Dermis blood vessel endothelial cell (primary cell): ENCODE results near the gene MCTP1. TPM values are rescaled to one million over a fixed set of nuclear protein-coding genes. Genes with fewer than 3 reads are reported as not detected.
A peak's percentile ranks its signal among the peaks of the same experiment; 100 is the strongest.

Experiments used
- DNase-seq: peaks from one replicate; pipeline ENCODE4 v3.0.0; 2010
- total RNA-seq: library from RNA; depleted of rRNA; stranded (reverse); fragments of >200 nt; gene quantifications from 2 replicates; pipeline ENCODE4 v1.2.3, GENCODE V29; 2014

MCTP1 gene
- total RNA-seq, 1 donor from 2014 or later, result 255 TPM

DNA sequence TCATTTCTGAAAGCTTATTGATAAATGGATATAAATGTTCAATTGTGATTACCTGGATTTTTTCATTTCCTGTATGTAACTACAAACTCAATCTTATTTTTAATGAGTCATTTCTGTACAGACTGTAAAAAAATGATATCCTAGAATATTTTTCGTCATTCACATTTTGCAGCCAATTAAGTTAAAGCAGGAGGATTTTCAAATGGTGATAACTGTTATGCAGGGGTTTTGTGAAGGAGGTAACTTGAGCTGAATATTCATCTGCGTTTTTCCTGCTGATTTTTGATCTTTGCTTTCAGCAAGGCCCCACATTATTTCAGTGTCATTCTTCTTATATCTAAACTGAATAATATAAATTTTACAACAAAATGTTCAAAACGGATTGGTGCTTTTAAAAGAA, 592.3 kb downstream of the MCTP1 start:
- DNase-seq, result no peak

DNA sequence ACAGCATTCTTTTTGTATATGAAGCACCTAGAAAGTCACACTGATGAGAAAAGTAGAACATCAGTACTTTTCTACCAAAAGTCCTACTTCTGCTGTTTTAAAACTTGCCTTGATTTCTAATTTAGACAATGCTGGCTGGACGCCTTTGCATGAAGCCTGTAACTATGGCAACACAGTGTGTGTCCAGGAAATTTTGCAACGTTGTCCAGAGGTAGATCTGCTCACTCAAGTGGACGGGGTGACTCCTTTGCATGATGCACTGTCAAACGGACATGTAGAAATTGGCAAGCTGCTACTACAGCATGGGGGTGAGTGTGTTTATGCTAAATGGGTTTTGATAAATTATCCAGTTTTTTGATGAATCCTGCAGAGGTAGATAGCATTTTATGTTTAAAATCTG, 592.9 kb downstream of the MCTP1 start:
- DNase-seq, result peak; percentile 84

DNA sequence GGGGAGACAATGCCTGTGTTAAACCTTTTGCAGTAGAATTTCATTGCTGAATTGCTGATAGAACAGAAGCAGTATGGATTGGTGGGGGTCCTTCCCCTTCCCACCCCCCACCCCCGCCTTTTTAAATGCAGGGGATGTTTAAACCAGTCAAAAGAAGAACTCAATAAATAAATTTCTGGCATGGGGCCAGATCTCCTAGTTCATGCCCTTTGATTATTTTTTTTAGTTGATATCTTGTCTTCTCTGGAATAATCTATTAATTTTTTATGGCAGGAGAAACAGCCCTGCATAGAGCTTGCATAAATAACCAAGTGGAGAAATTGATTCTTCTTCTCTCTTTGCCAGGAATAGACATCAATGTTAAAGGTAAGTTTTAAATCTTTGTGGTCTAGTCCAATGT, 593.6 kb downstream of the MCTP1 start:
- DNase-seq, result no peak

DNA sequence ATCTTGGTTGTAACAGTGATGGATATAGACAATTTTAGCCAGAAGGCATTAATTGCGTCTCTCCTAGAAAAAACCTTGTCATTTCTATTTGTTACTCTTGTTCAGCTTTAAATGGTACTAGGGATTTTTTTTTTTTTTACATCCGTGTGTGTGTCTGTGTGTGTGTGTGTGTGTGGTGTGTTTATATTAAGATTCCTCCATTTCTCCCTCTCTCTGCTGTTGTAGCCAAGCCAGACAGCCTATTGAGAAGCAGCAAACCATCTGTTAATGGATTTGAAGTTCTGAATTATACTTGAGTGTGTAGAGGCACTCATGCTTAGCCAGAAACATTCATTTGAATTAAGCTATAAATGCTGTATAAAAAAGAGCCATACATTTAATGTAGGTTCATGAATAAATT, 594.1 kb downstream of the MCTP1 start:
- no peak for DNase-seq

DNA sequence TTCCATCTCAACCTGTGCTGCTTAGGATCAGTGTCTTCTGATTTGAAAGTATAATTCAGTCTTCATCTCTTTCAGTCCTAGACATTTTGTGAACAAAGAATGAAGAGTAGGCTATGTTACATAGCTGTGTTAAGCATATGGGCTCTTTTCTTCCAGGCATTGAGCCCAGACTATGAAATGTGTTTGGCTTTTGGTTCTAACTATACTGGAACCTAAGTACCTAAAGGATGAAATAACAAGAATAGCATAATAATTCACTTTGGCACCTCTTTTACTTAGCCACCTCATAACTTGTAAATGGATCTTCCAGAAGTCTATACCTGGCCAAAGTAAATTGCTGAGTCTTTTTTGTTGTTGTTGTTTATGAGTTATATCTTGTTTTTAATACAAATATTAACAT, 595.0 kb downstream of the MCTP1 start:
- DNase-seq, result no peak

DNA sequence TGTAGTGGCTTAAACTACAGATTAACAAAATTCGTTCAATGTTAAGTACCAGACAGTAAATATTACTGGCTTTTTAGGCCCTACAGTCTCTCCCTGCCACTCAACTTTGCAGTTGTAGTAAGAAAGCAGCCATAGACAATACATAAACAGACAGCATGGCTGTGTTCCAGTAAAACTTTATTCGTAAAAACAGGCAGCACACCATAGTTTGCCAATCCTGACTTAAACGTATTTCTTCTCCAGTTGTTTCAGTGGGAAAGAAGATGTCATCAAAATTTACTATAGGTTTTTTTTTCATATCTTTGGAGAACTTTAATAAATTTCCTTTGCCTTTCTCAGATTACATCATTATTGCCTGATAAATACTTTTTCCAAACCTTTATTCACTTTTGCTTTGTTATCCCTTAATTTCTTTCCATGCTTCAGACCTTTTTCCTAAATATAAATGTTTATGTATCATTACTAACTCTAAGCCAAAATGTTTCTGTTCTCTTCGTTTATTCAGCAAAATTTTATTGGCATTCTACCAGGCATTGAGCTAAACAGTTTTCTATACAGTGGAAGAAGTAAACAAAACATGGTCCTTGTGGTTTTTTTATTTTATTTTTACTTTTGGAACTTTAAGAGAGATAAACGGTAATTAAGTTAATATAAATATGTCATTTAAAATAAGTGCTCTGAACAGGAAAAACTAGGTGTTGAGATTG, 601.9 kb downstream of the MCTP1 start:
- DNase-seq, result no peak

DNA sequence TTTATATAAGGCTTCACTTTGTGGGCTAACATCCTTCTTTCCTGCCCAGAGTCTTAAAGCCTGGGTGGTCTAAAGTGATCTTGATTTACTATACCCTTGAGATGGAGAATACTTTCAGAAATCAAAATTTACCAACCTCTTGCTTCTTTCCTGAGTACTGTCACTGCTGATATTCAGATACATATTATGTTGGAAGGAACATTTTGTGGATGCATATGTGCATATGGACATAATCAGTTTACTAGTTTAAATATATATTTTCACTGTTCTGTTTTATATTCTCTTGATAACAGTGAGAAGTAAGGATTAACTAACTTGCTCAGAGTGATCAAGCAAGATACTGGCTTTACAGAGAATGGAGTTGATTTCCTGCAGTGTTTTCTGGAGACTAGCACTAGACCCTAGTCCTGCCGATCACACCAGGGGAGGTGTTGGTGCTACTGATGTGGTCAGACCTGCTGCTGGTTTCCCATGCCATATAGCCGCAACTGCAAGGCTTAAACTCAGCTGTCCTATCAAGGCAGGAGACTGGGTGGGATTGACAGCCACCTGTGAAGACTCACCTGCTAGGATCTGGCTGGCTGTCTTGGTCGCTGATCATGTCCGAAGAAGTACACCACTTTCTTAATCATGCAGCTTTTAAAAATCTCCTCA, 608.8 kb downstream of the MCTP1 start:
- DNase-seq, result no peak

DNA sequence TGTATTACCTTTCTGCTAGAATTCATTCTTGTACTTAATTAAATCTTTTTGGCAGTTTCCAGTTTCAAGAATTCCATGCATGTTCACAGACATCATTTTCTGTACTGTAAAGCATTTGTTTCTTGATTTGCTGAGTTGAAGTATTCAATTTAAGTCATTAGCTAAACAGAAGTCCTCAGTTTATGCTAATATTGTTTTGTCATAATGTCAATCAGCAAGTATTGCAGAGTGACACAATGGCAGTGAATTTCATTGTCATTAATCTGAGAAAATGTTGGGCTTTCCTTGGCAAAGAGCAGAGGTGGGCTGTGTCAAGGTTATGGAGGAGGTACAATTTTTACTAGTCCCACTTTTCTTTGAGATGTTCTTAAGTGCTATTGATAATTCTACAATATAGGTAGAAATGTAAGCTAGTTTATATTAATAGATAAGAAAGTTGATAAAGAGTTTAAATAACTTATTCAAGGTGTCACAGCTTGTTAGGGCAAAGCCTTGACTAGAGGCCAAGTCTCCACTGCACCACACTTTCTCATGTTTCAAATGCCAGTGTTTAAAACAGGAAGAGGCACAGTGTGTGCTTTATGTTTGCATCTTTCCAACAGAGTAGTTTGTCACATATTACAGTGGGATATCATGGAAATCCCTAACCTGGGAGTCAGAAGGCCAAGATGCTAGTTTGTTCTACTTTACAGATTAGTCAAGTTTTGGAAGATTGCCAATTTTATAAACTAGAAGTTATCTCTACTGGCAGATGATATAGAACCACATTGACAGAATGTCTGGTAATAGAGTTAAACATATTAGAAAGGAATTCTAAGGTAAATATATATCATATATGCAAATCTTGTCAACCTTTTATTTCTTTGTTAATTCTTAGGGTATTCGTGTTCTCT, 610.2 kb downstream of the MCTP1 start:
- peak; percentile 23 for DNase-seq

DNA sequence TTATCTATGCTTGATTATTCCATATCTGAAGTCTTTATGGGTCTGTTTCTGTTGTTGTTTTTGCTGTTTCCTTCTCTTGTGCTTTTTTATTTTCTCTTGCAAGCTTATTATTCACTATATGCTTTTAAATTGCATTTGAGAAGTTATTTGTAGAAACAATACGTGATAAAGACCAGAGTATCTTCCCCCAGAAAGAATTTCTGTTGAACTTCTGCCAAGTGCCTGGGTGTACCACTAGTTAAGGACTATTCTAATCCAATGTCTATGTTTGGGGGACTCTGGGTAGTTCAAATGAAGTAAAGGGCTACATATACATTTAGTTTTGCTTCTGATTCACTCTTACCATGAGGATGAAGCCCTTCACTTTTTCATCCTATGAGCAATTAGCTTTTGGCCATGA, 612.1 kb downstream of the MCTP1 start:
- DNase-seq, result no peak

DNA sequence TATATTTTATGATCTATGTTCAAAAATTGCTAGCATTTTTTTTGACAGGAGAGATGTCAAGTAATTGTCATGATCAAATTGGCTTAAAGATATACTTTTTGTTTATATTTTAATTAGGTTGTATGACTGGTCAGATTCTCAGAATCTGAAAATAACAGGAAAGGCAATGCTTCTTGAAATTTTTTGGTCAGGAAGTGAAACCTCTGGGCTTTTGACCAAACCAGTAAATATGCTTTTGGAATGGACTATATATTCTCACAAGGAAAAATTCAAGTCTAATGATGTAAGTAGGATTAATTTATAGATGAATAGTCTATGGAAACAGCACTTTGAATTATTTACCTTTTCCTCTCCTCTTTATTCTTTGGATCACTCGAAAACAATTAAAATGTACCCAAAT, 614.2 kb downstream of the MCTP1 start:
- DNase-seq, result no peak

DNA sequence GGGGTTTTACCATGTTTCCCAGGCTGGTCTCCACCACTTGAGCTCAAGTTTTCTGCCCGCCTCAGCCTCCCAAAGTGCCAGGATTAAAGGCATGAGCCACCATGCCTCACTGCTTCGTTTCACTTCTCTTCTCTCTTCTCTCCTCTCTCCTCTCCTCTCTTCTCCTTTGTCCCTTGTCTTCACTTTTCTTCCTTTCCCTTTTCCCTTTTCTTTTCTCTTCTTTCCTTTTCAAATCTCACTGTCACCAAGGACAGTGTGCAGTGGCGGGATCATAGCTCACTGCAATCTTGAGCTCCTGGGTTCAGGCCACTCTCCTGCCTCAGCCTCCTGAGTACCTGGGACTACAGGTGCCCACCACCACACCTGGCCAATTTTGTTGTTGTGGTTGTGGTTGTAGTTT, 617.0 kb downstream of the MCTP1 start:
- DNase-seq, result no peak

DNA sequence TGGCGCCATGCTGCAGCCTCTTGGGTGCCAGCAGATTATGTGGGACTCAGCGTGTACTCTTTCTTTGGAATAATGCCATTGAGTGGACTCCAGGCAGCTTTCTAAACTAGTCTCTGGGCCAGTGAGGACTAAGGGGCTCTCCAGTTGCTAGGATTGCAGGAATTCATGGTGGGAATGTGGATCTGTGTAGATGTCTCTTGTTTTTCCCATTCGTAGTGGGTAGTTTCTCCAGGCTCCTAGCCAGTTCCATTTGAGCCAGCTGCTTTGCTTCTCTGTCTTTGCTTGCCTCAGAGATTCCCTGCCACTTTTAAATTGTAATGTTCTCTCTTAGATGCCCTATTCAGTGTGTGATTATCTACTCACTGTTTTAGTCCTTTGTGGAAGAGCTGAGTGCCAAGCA, 623.8 kb downstream of the MCTP1 start:
- DNase-seq, result no peak

DNA sequence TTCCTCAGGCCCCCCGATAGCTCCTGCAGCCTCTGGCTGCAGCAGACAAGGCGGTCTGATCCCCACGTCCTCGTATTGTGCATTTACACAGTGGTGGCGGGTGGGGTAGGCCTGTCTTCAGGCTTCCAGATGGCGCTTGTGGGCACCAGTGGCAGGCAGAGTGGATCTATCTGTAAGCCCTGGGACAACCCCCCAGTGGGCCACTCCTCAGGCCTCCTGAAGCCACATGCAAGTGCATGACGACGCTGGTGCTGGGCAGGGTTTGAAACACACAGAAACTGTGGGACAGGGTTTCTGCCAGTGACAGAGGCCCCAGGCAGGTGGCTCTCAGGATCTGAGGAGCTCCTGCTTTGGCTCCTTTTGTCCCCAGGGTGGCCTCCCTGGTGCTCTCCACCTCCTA, 624.4 kb downstream of the MCTP1 start:
- no peak for DNase-seq

DNA sequence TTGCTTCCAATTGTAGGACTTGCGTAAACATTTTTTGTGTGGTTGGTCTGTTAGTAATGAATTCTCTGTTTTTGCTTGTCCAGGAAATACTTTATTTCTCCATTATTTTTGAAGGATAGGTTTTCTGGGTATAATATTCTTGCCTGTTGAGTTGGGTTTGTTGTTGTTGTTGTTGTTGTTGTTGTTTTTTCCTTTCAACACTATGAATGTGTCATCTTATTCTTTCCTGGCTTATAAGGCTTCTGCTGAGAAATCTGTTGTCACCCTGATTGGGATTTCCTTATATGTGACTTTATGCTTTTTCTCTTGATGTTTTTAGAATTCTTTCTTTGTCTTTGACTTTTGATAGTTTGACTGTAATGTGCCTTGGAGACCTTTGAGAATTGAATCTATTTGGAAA, 626.6 kb downstream of the MCTP1 start:
- no peak for DNase-seq

Other genes with a start within 250 kb of the MCTP1 start
- gene FAM81B, start 106.3 kb upstream of the MCTP1 start, total RNA-seq, result not detected in 2 replicates